BLaER1 treated with 17β-estradiol and CSF1 and Interleukin-3, amounts not matched to agents 10 nM and 100 nM (cell line): Measurements from ENCODE around the gene EFCAB6.

Source experiments
- H3K27ac ChIP-seq, 11 experiments: shearing (Covaris generic); formaldehyde crosslinking; 2 replicates each; pipeline ENCODE4 v1.8.1; 2022
- H3K27me3 ChIP-seq, 11 experiments: shearing (Covaris generic); formaldehyde crosslinking; 2 replicates each; pipeline ENCODE4 v1.8.1; 2022
- H3K36me3 ChIP-seq, 11 experiments: shearing (Covaris generic); formaldehyde crosslinking; 2 replicates each; pipeline ENCODE4 v1.8.1; 2022
- H3K4me1 ChIP-seq, 10 experiments: shearing (Covaris generic); formaldehyde crosslinking; 2 replicates each; pipeline ENCODE4 v1.8.1; 2022
- H3K4me2 ChIP-seq, 11 experiments: shearing (Covaris generic); formaldehyde crosslinking; 2 replicates each; pipeline ENCODE4 v1.8.1; 2022
- H3K4me3 ChIP-seq, 10 experiments: shearing (Covaris generic); formaldehyde crosslinking; 2 replicates each; pipeline ENCODE4 v1.8.1; 2022
- H3K9ac ChIP-seq, 11 experiments: shearing (Covaris generic); formaldehyde crosslinking; 2 replicates each; pipeline ENCODE4 v1.8.1; 2022
- H3K9me3 ChIP-seq, 11 experiments: shearing (Covaris generic); formaldehyde crosslinking; replicated peaks in 1 of 11; 2 replicates each; pipeline ENCODE4 v1.8.1; 2022
- H4K20me1 ChIP-seq, 11 experiments: shearing (Covaris generic); formaldehyde crosslinking; 2 replicates each; pipeline ENCODE4 v1.8.1; 2022
- Cebpa-rat ChIP-seq, 11 experiments: shearing (Covaris generic); IDR thresholded peaks; 2 replicates each; pipeline ENCODE4 v1.8.1; 2022

The EFCAB6 gene

GRCh38 chr22:43509337-43509736 is 302.8 kb downstream of the EFCAB6 start:
- Histone ChIP-seq H3K36me3 (no peaks in the 10 kb centered on the region), H3K4me3 (no peak overlapping the region), H3K9ac (no peak overlapping the region), H3K4me2 (no peak overlapping the region), H3K4me1 (no peaks in the 10 kb centered on the region), H4K20me1 (no peaks in the 10 kb centered on the region), H3K27ac (no peak overlapping the region), H3K9me3 (no peaks in the 10 kb centered on the region), H3K27me3 (no peaks in the 10 kb centered on the region)
- TF ChIP-seq Cebpa-rat (IDR thresholded peaks at IDR 0.05): no peak

- Histone ChIP-seq H3K36me3 (no peaks in the 10 kb centered on the region), H3K27me3 (no peaks in the 10 kb centered on the region)
- TF ChIP-seq Cebpa-rat (IDR thresholded peaks at IDR 0.05): no peak
Measured at GRCh38 chr22:43508489-43508888, 303.6 kb downstream of the EFCAB6 start.

GRCh38 chr22:43507235-43507634 is 304.9 kb downstream of the EFCAB6 start:
- Histone ChIP-seq H3K9ac (no peak overlapping the region), H3K4me1 (no peaks in the 10 kb centered on the region), H3K27ac (no peak overlapping the region), H3K4me2 (no peak overlapping the region), H3K27me3 (no peaks in the 10 kb centered on the region), H3K36me3 (no peaks in the 10 kb centered on the region), H3K4me3 (no peak overlapping the region), H4K20me1 (no peaks in the 10 kb centered on the region), H3K9me3 (no peaks in the 10 kb centered on the region)
- TF ChIP-seq Cebpa-rat (IDR thresholded peaks at IDR 0.05): no peak

More at GRCh38 chr22:43508489-43508888, 303.6 kb downstream of the EFCAB6 start:
- H3K4me3 ChIP-seq: no peak overlapping the region
- H3K4me1 ChIP-seq: no peaks in the 10 kb centered on the region
- no peaks in the 10 kb centered on the region for H3K9me3 ChIP-seq
- H4K20me1 ChIP-seq: no peaks in the 10 kb centered on the region
- no peak overlapping the region for H3K27ac ChIP-seq
- H3K9ac ChIP-seq: no peak overlapping the region
- H3K4me2 ChIP-seq: no peak overlapping the region

GRCh38 chr22:43506487-43506886 is 305.6 kb downstream of the EFCAB6 start:
- H3K36me3 ChIP-seq: no peaks in the 10 kb centered on the region
- no peak overlapping the region for H3K4me2 ChIP-seq
- no peak overlapping the region for H3K27ac ChIP-seq
- H4K20me1 ChIP-seq: no peaks in the 10 kb centered on the region
- H3K9me3 ChIP-seq: no peaks in the 10 kb centered on the region
- no peaks in the 10 kb centered on the region for H3K27me3 ChIP-seq
- H3K4me3 ChIP-seq: no peak overlapping the region
- no peaks in the 10 kb centered on the region for H3K4me1 ChIP-seq
- TF ChIP-seq Cebpa-rat (IDR thresholded peaks at IDR 0.05): no peak
- no peak overlapping the region for H3K9ac ChIP-seq

GRCh38 chr22:43505896-43506295 is 306.2 kb downstream of the EFCAB6 start:
- Histone ChIP-seq H3K9me3 (no peaks in the 10 kb centered on the region), H3K27ac (no peak overlapping the region), H3K4me3 (no peak overlapping the region), H3K27me3 (no peaks in the 10 kb centered on the region), H4K20me1 (no peaks in the 10 kb centered on the region), H3K36me3 (no peaks in the 10 kb centered on the region), H3K9ac (no peak overlapping the region), H3K4me1 (no peaks in the 10 kb centered on the region), H3K4me2 (no peak overlapping the region)
- TF ChIP-seq Cebpa-rat (IDR thresholded peaks at IDR 0.05): no peak

- H3K36me3 ChIP-seq: no peaks in the 10 kb centered on the region
- H3K9ac ChIP-seq: no peak overlapping the region
- H3K27ac ChIP-seq: no peak overlapping the region
- no peak overlapping the region for H3K4me2 ChIP-seq
- no peaks in the 10 kb centered on the region for H3K9me3 ChIP-seq
- no peak for TF ChIP-seq Cebpa-rat (IDR thresholded peaks at IDR 0.05)
- no peaks in the 10 kb centered on the region for H3K4me1 ChIP-seq
- no peaks in the 10 kb centered on the region for H4K20me1 ChIP-seq
- H3K27me3 ChIP-seq: no peaks in the 10 kb centered on the region
- no peak overlapping the region for H3K4me3 ChIP-seq
Measured at GRCh38 chr22:43505423-43505822, 306.7 kb downstream of the EFCAB6 start.

- no peaks in the 10 kb centered on the region for H4K20me1 ChIP-seq
- no peak overlapping the region for H3K27ac ChIP-seq
- no peaks in the 10 kb centered on the region for H3K27me3 ChIP-seq
- H3K4me3 ChIP-seq: no peak overlapping the region
- H3K9me3 ChIP-seq: no peaks in the 10 kb centered on the region
- TF ChIP-seq Cebpa-rat (IDR thresholded peaks at IDR 0.05): no peak
- no peaks in the 10 kb centered on the region for H3K4me1 ChIP-seq
- H3K4me2 ChIP-seq: no peak overlapping the region
- no peak overlapping the region for H3K9ac ChIP-seq
- no peaks in the 10 kb centered on the region for H3K36me3 ChIP-seq
Measured at GRCh38 chr22:43504666-43505261, 307.3 kb downstream of the EFCAB6 start.

GRCh38 chr22:43504068-43504467 is 308.0 kb downstream of the EFCAB6 start:
- Histone ChIP-seq H3K4me2 (no peak overlapping the region), H3K9ac (no peak overlapping the region), H3K27ac (no peak overlapping the region), H3K36me3 (no peaks in the 10 kb centered on the region), H3K9me3 (no peaks in the 10 kb centered on the region), H4K20me1 (no peaks in the 10 kb centered on the region), H3K27me3 (no peaks in the 10 kb centered on the region), H3K4me3 (no peak overlapping the region), H3K4me1 (no peaks in the 10 kb centered on the region)
- TF ChIP-seq Cebpa-rat (IDR thresholded peaks at IDR 0.05): no peak

DNA sequence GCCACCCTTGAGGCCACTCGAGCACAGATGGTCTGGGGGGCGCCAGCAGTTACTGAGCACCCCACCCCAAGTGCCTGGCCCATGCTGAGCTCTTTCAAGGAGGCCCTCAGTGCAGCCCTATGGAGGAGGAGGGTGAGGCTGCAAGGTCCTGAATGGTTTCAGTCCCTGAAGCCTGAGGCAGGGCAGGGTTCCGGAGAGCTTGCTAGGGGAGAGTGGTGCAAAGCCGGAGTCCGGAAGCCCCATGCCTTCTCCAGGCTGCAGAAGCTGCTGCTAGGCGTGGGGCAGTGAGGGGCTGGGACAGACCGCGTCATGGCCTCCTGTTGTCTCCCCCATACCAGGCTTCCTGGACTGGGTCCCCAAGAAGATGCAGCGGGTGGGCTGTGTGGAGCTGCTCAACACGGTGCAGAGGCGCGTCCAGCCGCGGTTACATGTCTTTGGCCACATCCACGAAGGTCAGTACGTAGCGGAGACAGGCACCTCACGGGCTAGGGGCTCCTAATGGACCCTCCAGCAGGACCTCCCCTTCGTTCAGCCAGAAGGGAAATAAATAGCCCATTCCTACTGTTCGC is 309.7 kb downstream of the EFCAB6 start:
- no peak for TF ChIP-seq Cebpa-rat (IDR thresholded peaks at IDR 0.05)
- H3K4me2 ChIP-seq: no peak overlapping the region
- no peaks in the 10 kb centered on the region for H3K27me3 ChIP-seq
- H3K4me1 ChIP-seq: no peaks in the 10 kb centered on the region
- H3K36me3 ChIP-seq: no peaks in the 10 kb centered on the region
- no peak overlapping the region for H3K27ac ChIP-seq
- no peaks in the 10 kb centered on the region; a peak in 2 of 22 replicates for H3K9me3 ChIP-seq
- H3K9ac ChIP-seq: no peak overlapping the region
- no peak overlapping the region for H3K4me3 ChIP-seq
- no peaks in the 10 kb centered on the region for H4K20me1 ChIP-seq

GRCh38 chr22:43501878-43502277 is 310.2 kb downstream of the EFCAB6 start:
- Histone ChIP-seq H3K4me2 (no peak overlapping the region), H4K20me1 (no peaks in the 10 kb centered on the region), H3K27ac (no peak overlapping the region), H3K36me3 (no peaks in the 10 kb centered on the region), H3K27me3 (no peaks in the 10 kb centered on the region), H3K4me1 (no peaks in the 10 kb centered on the region), H3K9ac (no peak overlapping the region), H3K4me3 (no peak overlapping the region), H3K9me3 (no peaks in the 10 kb centered on the region; a peak in 2 of 22 replicates)
- no peak for TF ChIP-seq Cebpa-rat (IDR thresholded peaks at IDR 0.05)
